GM23338 (cell line): Measurements from ENCODE around the gene BRAF. TPM values are rescaled to one million over a fixed set of nuclear protein-coding genes. Genes with fewer than 3 reads are reported as not detected.

Experiments used
- ATAC-seq: fragments of 200-7000 bp; cut with Tn5 transposase; 3 replicates; pipeline ENCODE4 v1.9.1; 2020
- DNase-seq: peaks from one replicate; pipeline ENCODE4 v3.0.0-alpha.2; 2015; ENCODE audit warnings: low spot score
- H2AFZ ChIP-seq: fragments of 200-600 bp; sonication (generic); 2 replicates; pipeline ENCODE4 v1.8.0; 2016; ENCODE audit warnings: antibody characterized with exemption, mild to moderate bottlenecking, moderate library complexity
- H3F3A ChIP-seq: fragments of 200-600 bp; sonication (generic); replicated peaks from 2 replicates; pipeline ENCODE4 v1.8.0; 2017; ENCODE audit warnings: antibody characterized with exemption, mixed run types, low read depth
- H3K27ac ChIP-seq: fragments of 200-600 bp; sonication (generic); 2 replicates; pipeline ENCODE4 v1.6.1; 2016; ENCODE audit warnings: low read depth
- H3K27me3 ChIP-seq: fragments of 200-600 bp; sonication (generic); 2 replicates; pipeline ENCODE4 v1.8.0; 2016; ENCODE audit warnings: mild to moderate bottlenecking, mixed run types, moderate library complexity; ENCODE audit not compliant: insufficient read depth
- H3K36me3 ChIP-seq: fragments of 200-600 bp; sonication (generic); 2 replicates; pipeline ENCODE4 v1.8.0; 2016; ENCODE audit warnings: mild to moderate bottlenecking; ENCODE audit not compliant: insufficient read depth
- H3K4me1 ChIP-seq: fragments of 200-600 bp; sonication (generic); 2 replicates; pipeline ENCODE4 v1.8.0; 2016; ENCODE audit warnings: mild to moderate bottlenecking, moderate library complexity; ENCODE audit not compliant: insufficient read depth
- H3K4me2 ChIP-seq: fragments of 200-600 bp; sonication (generic); 2 replicates; pipeline ENCODE4 v1.7.1; 2017; ENCODE audit warnings: mixed run types
- H3K4me3 ChIP-seq: fragments of 200-600 bp; sonication (generic); 2 replicates; pipeline ENCODE4 v1.6.1; 2016; ENCODE audit warnings: mixed run types
- H3K79me2 ChIP-seq: fragments of 200-600 bp; sonication (generic); replicated peaks from 2 replicates; pipeline ENCODE4 v1.8.0; 2017; ENCODE audit warnings: mild to moderate bottlenecking; ENCODE audit not compliant: insufficient read depth
- H3K9me2 ChIP-seq: fragments of 200-600 bp; sonication (generic); 2 replicates; pipeline ENCODE4 v1.8.0; 2017; ENCODE audit not compliant: insufficient read depth
- H4K20me1 ChIP-seq: fragments of 200-600 bp; sonication (generic); replicated peaks from 2 replicates; pipeline ENCODE4 v1.8.0; 2017; ENCODE audit warnings: mild to moderate bottlenecking; ENCODE audit not compliant: insufficient read depth
- H3K27ac Mint-ChIP-seq: 2 replicates; pipeline ENCODE4 v1.8.0; 2020; ENCODE audit warnings: inconsistent platforms, mild to moderate bottlenecking, moderate library complexity, mixed read lengths
- H3K27me3 Mint-ChIP-seq: 3 replicates; pipeline ENCODE4 v1.8.0; 2022; ENCODE audit warnings: low read depth, mild to moderate bottlenecking, moderate library complexity, mixed read lengths, inconsistent platforms; ENCODE audit not compliant: insufficient read depth, poor library complexity
- H3K36me3 Mint-ChIP-seq: 3 replicates; pipeline ENCODE4 v1.8.0; 2021; ENCODE audit warnings: low read depth, mild to moderate bottlenecking, inconsistent platforms, moderate library complexity, mixed read lengths
- H3K4me1 Mint-ChIP-seq: 3 replicates; pipeline ENCODE4 v1.8.0; 2020; ENCODE audit warnings: mild to moderate bottlenecking, inconsistent platforms, mixed read lengths
- H3K4me3 Mint-ChIP-seq: 3 replicates; pipeline ENCODE4 v1.8.0; 2021; ENCODE audit warnings: moderate library complexity, mild to moderate bottlenecking, inconsistent platforms, mixed read lengths
- H3K9me3 Mint-ChIP-seq: 3 replicates; pipeline ENCODE4 v1.8.0; 2020; ENCODE audit warnings: moderate library complexity, mild to moderate bottlenecking, inconsistent platforms, mixed read lengths
- EZH2 ChIP-seq: fragments of 200-600 bp; sonication (generic); IDR thresholded peaks from one replicate; pipeline ENCODE4 v1.8.0; 2017; ENCODE audit warnings: antibody characterized with exemption, mild to moderate bottlenecking, low read depth; ENCODE audit not compliant: unreplicated experiment
- JUNB ChIP-seq: IDR thresholded peaks from one replicate; pipeline ENCODE4 v1.6.1; 2016; ENCODE audit warnings: antibody characterized with exemption; ENCODE audit not compliant: unreplicated experiment
- NANOG ChIP-seq: IDR thresholded peaks from 2 replicates; pipeline ENCODE4 v1.6.1; 2016; ENCODE audit warnings: antibody characterized with exemption, borderline replicate concordance
- ZNF114 ChIP-seq: fragments of 250-450 bp; sonication (Bioruptor Pico); IDR thresholded peaks from 2 replicates; pipeline ENCODE4 v1.5.0; 2020; ENCODE audit warnings: mild to moderate bottlenecking, moderate library complexity
- polyA plus RNA-seq: library from polyadenylated mRNA; unstranded; fragments of >200 nt; fragmentation: Nextera tagmentation; extraction: Ambion mirVana; gene quantifications from 2 replicates; pipeline ENCODE4 v1.2.1, GENCODE V29; 2016
- total RNA-seq: library from RNA; depleted of rRNA; stranded (reverse); fragments of >200 nt; shearing (Covaris generic); gene quantifications from 2 replicates; pipeline ENCODE4 v1.2.3, GENCODE V29; 2014
- TF ChIP-seq, protein P1 (sequence below): fragments of 250-450 bp; sonication (Bioruptor Pico); IDR thresholded peaks from 2 replicates; pipeline ENCODE4 v1.5.0; 2020; ENCODE audit warnings: mild to moderate bottlenecking, moderate library complexity
- TF ChIP-seq, protein P2 (sequence below): IDR thresholded peaks from 2 replicates; pipeline ENCODE4 v1.6.1; 2016; ENCODE audit warnings: antibody characterized with exemption

The BRAF gene
- total and polyA plus RNA-seq, 2 experiments from 2014 or later, result 14.6 to 36.8 TPM

DNA sequence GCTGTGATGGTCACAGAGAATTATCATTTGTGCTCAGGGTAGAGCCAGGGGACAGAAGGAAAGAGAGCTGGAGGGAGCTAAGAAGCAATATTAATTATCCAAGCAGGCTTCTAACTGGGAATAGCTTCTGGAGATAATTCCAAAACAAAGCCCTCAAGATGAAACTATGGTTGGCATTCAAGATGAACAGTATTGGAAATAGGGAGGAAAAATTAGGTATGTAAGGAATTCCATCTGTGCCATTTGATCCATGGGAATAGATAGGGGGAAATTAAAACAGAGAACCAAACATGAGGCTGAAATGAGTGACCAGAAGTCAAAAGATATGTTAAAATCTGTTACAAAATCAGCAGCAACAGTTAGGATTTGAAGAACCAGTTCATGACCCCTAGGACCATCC lies 152.9 kb downstream of the BRAF start:
- no peak for DNase-seq
- H3K79me2 ChIP-seq, result no peaks in the 10 kb centered on the region
- no peak overlapping the region for H3K4me3 Mint-ChIP-seq
- H3K36me3 ChIP-seq, result no peaks in the 10 kb centered on the region
- H3K9me3 Mint-ChIP-seq, result no peaks in the 10 kb centered on the region; the same call in 2 of the 3 replicates
- H3K4me2 ChIP-seq, result no peak overlapping the region
- peaks cover 4% of the 10 kb centered on the region for H3K27me3 Mint-ChIP-seq
- H3K27ac Mint-ChIP-seq, result peak overlapping the region; percentile 1; the same call in 1 of the 2 replicates
- TF ChIP-seq EZH2, result no peak
- TF ChIP-seq ZNF114 (CRISPR knock-in tag), result no peak
- TF ChIP-seq, protein P1, sequence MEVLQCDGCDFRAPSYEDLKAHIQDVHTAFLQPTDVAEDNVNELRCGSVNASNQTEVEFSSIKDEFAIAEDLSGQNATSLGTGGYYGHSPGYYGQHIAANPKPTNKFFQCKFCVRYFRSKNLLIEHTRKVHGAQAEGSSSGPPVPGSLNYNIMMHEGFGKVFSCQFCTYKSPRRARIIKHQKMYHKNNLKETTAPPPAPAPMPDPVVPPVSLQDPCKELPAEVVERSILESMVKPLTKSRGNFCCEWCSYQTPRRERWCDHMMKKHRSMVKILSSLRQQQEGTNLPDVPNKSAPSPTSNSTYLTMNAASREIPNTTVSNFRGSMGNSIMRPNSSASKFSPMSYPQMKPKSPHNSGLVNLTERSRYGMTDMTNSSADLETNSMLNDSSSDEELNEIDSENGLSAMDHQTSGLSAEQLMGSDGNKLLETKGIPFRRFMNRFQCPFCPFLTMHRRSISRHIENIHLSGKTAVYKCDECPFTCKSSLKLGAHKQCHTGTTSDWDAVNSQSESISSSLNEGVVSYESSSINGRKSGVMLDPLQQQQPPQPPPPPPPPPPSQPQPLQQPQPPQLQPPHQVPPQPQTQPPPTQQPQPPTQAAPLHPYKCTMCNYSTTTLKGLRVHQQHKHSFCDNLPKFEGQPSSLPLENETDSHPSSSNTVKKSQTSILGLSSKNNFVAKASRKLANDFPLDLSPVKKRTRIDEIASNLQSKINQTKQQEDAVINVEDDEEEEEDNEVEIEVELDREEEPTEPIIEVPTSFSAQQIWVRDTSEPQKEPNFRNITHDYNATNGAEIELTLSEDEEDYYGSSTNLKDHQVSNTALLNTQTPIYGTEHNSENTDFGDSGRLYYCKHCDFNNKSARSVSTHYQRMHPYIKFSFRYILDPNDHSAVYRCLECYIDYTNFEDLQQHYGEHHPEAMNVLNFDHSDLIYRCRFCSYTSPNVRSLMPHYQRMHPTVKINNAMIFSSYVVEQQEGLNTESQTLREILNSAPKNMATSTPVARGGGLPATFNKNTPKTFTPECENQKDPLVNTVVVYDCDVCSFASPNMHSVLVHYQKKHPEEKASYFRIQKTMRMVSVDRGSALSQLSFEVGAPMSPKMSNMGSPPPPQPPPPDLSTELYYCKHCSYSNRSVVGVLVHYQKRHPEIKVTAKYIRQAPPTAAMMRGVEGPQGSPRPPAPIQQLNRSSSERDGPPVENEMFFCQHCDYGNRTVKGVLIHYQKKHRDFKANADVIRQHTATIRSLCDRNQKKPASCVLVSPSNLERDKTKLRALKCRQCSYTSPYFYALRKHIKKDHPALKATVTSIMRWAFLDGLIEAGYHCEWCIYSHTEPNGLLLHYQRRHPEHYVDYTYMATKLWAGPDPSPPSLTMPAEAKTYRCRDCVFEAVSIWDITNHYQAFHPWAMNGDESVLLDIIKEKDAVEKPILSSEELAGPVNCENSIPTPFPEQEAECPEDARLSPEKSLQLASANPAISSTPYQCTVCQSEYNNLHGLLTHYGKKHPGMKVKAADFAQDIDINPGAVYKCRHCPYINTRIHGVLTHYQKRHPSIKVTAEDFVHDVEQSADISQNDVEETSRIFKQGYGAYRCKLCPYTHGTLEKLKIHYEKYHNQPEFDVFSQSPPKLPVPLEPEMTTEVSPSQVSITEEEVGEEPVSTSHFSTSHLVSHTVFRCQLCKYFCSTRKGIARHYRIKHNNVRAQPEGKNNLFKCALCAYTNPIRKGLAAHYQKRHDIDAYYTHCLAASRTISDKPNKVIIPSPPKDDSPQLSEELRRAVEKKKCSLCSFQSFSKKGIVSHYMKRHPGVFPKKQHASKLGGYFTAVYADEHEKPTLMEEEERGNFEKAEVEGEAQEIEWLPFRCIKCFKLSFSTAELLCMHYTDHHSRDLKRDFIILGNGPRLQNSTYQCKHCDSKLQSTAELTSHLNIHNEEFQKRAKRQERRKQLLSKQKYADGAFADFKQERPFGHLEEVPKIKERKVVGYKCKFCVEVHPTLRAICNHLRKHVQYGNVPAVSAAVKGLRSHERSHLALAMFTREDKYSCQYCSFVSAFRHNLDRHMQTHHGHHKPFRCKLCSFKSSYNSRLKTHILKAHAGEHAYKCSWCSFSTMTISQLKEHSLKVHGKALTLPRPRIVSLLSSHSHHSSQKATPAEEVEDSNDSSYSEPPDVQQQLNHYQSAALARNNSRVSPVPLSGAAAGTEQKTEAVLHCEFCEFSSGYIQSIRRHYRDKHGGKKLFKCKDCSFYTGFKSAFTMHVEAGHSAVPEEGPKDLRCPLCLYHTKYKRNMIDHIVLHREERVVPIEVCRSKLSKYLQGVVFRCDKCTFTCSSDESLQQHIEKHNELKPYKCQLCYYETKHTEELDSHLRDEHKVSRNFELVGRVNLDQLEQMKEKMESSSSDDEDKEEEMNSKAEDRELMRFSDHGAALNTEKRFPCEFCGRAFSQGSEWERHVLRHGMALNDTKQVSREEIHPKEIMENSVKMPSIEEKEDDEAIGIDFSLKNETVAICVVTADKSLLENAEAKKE, result no peak
- TF ChIP-seq, protein P2, sequence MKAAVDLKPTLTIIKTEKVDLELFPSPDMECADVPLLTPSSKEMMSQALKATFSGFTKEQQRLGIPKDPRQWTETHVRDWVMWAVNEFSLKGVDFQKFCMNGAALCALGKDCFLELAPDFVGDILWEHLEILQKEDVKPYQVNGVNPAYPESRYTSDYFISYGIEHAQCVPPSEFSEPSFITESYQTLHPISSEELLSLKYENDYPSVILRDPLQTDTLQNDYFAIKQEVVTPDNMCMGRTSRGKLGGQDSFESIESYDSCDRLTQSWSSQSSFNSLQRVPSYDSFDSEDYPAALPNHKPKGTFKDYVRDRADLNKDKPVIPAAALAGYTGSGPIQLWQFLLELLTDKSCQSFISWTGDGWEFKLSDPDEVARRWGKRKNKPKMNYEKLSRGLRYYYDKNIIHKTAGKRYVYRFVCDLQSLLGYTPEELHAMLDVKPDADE, result no peak
- TF ChIP-seq NANOG, result no peak
- TF ChIP-seq JUNB, result no peak
- no peak for ATAC-seq
- no peaks in the 10 kb centered on the region for H3K4me1 ChIP-seq
- no peak overlapping the region for H3K4me3 ChIP-seq
- H3K27me3 ChIP-seq, result no peaks in the 10 kb centered on the region
- no peaks in the 10 kb centered on the region for H3K9me2 ChIP-seq
- H2AFZ ChIP-seq, result no peak overlapping the region
- H3F3A ChIP-seq, result no peaks in the 10 kb centered on the region
- H3K27ac ChIP-seq, result no peak overlapping the region; the same call in 1 of the 2 replicates
- H3K36me3 Mint-ChIP-seq, result peaks cover 25% of the 10 kb centered on the region
- no peaks in the 10 kb centered on the region for H3K4me1 Mint-ChIP-seq
- H4K20me1 ChIP-seq, result no peaks in the 10 kb centered on the region
